Raji (cell line): ENCODE data around the gene KMT2D.

ENCODE experiments used
- POLR2A ChIP-seq: IDR thresholded peaks from 2 replicates; pipeline ENCODE4 v1.6.1; 2011; ENCODE audit warnings: low read depth, low read length, control low read depth; ENCODE audit not compliant: insufficient read depth

The KMT2D gene

DNA sequence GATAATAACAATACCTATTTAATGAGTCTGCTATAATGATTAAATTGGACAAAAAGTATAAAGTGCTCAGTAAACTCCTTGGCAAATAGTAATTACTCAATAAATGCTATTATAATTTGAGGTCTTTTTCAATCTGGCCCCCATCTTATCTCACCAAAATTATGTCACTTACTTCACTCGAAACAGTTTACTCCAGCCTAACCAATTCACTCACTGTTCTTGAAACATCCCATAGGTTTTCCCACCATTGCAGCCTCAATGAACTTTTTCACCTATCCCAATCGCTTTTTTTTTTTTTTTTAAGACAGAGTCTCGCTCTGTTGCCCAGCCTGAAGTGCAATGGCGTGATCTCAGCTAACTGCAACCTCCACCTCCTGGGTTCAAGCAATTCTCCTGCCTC, 24.6 kb downstream of the KMT2D start:
- TF ChIP-seq POLR2A, result no peak

DNA sequence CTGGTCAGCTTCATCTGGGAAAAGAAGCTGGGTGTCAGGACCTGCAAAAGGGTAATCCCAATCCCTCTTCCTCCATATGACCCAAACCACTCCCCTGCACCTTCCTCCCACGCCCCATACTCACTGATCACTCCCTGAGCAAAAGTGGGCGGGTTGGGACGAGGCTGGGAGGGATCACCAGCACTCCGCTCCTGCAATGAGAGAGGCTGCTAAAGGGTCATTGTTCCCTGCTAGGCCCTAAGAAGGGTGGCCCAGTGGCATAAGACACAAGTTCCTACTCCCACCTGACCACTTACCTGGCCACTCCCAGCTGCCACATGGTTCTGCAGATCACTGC, 26.3 kb downstream of the KMT2D start:
- TF ChIP-seq POLR2A, result no peak

DNA sequence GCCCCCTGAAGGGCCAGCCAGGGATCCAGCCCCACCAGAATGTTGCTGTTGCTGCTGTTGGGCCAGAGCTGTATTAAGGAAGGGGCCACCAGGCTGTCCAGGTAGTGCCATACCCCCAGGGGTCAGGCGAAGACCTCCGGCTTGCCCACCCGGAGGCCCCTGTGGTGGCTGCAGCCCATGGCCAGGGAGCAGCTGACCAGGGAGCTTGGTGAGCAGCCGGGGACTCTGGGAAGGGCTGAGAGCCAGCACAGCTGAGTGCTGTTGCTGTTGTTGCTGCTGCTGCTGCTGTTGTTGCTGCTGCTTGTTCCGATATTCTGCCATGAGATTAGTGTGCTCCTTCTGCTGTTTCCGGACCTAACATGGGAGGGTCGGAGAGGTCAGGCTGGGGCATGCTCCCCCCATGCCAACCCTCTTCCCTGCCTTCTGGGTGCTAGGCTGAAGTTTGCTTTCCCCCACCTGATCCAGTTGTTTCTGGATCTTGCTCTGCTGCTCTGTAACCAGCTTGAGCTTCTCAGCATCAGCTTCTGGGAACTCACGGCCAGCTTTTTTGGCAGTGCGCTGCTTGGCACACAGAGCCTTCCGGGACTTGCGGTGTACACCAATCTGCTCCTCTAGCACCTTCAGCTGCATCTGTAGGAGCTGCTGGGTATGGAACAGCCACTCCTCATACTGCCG, 26.8 kb downstream of the KMT2D start:
- no peak for TF ChIP-seq POLR2A

DNA sequence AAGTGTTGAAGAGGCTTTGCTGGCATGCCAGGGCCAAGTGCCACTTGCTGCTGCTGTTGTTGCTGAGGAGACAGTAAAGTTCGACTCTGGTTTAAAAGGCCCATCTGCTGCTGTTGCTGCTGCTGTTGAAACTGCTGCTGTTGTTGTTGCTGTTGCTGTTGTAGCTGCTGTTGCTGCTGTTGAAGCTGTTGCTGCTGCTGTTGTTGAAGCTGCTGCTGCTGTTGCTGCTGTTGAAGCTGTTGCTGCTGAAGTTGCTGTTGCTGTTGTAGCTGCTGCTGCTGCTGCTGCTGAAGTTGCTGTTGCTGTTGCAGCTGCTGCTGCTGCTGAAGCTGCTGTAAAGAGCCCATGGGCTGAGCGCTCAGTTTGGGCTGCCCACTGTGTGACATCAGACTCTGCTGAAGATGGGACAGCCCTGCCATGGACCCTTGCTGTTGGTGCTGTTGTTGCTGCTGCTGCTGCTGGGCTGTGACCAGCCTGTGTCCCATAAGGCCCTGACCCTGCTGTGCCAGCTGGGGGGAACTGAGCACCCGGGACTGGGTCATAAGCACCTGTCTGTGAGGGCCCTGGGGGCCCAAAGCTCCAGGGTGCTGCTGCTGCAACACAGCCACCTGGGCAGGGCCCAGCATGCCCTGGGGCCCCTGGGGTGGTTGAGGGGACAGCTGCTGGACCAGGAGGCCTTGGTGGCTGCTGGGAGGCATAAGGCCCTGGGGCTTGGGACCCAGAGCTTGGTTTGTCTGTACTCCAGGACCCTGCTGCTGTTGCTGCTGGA, 27.7 kb downstream of the KMT2D start:
- TF ChIP-seq POLR2A, result no peak

DNA sequence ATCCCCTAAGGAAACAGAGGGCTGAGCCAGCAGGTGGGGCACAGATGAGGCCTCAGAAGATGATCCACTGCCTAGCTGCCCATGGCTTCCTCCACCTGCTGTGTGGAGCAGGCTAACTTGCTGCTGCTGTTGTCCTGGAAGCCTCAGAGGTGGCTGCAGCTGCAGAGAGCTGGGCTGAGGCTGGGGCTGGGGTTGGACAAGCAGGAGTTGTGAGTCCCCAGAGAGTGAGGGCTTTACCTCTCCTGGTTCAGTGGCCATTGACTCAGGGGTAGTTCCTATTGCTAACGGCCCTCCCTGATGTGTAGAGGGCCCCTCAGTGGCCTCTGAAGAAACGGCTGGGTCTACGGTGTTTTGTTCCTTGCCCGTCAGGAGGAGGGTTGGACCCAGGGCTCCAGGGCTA, 28.3 kb downstream of the KMT2D start:
- no peak for TF ChIP-seq POLR2A

DNA sequence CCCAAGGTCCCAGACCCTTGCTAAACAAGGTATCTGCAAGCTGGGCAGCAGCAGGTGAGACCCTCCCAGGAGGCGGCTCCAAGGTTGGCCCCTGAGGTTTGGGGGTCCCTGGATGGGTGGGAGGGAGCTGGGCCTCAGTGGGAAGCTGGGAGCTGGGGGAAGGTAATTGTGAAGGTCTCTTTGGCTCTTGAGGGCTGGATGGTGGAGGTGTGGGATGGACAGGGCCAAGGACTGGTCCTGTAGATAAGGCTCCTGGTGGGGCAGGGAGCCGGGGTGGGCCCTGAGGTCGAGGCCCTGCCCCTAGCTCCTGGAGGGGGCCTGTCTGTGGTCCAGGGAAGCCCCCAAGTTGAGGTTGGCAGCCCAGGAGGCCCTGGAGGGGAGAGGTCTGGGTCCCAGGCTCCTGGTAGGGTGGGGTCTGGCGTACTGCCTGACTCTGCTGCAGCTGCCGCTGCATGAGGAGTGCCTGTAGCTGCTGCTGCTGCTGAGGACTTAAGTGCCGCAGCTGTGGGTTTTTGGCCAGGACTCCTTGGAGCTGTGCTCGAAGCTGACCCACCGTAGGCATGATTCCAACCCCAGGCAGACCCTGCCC, 28.9 kb downstream of the KMT2D start:
- TF ChIP-seq POLR2A, result no peak

DNA sequence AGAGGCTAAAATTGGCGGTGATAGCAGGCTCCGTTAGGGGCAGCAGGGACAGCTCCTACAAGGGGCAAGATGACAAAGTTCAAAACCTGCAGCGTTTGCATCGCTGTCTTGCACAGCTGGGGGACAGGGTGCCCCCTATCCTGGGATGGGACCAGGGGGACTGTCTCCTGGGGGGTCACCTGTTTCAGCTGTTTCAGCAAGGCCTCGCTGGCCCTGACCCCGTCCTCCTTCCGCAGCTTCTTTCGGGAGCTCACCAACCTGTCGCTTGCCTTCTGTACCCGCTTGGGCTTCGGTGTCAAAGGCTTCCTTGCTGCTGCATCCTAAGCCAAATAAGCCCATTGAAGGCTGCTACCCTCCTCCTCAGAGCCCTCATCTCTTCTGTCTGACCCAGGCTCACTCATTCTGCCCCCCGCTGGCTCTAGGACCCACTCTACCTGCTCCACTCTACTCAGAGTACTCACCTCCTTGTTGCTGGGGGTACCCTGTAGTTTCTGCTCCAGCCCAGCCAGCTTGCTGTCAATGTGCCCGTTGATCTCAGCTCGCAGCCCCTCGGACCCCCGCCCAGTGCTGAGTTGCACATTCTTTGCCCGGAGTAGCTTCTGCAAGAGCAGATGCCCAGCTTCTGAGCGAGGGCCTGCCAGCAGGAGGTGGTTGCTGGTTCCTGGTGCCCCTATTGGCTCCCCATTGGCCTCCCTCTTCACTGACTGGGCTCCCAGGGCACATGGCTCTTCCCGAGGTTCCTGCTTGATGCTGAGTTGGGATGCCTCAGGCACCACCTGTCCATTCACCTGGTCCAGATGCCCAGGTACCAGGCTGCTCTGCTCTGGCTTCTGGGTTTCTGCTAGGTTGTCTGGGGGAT, 29.7 kb downstream of the KMT2D start:
- TF ChIP-seq POLR2A, result no peak

DNA sequence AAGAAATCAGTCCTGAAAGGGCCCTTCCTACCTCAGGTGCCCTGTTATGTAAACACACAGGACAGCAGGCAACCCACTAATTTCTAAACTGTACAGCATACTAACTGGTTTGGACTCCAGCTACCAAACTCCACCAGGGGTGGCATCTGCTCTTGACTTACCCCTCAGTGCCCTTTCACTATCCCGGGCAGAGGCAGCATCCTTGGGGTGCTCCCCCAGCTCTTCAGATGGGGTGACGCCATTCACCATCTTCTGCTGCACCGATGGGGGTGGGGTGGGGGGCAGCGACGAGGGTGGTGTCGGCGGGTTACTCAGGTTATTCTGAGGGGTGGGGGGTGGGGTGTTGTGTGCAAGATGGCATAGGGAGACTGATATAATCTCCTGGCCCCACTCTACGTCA, 30.5 kb downstream of the KMT2D start:
- TF ChIP-seq POLR2A, result no peak

DNA sequence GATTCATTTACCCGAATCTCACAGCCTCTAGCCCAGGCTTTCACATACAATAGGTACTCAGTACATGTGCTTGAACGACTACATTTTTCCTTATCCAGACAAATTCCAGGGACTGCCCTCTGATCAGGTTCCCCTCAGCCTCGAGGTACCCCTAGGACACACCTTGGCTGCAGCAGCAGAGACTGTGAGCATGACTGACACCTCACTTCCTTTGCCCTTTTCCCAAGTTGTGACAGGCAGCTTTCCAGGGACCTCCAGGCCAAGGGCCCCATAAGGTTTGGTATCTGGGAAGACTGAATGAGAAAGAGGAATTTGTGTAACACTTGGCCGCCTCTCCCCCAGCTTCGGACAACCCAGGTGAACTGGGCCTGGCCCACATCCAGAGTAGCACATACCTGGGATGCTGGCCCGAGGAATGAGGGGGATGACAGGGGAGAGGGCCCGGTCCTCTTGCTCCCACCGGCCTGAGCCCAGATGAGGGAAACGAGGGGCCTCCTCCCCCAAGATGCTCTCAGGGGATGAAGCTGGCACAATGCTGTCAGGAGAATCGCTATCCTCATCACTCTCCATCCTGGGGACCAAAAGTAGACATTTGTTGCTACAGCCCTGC, 31.8 kb downstream of the KMT2D start:
- TF ChIP-seq POLR2A, result no peak

DNA sequence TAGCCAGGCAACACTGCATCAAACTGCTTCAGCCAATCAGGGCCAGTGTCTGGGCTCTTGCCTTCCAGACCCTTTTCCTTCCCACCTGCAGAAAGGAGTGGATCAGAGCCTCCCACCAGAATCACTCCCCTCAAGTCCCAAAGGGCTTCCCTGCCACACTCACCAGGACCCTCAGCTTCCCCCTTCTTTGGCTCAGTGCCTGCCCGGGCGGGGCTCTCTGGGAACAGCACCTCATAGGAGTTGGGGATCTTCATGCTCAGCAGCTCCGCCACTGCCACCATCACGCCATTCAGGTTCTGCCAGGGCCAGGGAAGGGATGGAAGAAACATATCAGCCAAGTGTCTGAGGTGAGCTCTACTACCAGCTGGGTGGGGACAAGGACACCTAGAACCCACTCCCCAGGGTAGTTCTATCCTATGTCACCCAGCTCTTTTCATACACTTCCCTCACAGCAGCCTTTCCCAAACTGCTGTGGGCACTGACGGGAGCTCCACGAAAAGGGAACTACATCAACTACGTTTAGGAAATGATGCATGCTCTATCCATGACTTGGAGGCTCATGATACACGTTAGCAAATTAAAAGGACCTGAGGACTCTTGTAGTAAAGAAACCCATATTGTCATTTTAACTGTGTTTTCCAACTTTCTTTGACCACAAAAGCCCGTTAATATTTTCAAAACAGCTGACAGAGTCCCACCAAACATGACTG, 32.6 kb downstream of the KMT2D start:
- no peak for TF ChIP-seq POLR2A

DNA sequence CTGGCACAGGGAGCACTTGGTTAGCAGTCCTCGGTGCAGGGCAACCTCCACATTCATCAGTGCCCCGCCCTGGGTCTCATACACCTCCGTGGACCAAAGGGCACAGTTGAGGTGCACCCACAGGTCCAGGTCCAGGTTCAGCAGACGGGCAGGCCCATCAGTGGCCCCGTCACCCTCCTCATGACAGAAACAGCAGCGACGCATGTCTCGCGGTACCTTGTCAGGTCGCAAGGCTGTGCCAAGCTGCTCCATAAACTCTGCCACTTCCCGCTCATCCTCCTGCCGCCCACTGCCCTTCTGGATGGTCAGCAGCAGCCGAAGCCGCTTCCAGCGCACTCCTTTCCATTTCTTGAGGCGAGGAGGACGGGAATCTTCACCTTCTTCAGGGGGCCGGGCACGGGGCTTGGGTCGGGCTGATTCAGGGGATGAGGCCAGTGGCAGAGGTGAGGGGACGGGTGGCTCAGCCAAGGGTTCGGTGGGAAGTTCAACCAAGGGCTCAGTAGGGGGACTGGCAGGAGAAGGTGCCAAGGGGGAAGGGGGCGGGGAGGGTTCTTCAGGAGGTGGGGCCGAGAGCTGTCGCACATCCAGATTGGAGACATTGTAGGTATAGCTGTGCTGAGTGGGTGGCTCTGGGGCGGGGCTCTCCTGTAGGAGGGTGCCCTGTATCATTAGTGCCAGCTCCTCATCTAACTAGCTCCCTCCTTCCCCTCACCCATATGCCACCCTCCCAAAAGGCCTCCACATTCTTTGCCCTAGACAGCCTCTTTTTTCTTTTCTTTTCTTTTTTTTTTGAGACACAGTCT, 33.7 kb downstream of the KMT2D start:
- no peak for TF ChIP-seq POLR2A

DNA sequence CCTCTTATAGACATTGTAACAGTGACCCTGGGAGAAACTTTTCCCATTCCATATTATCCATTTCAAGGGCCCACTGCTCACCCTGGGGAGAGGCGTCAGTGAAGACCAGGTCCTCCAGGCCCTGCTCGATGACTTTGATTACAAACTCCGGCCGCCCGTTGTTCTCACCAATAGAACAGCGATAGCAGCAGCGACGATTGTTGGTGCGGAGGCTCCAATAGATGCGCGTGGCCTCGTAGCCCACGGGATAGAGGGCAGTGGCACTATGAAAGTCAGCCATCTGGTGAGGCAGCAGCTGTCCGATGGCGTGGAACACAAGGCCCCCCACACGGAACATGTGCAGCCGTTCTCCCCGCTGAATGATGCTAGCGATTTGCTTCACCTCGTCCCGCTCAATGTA, 34.5 kb downstream of the KMT2D start:
- no peak for TF ChIP-seq POLR2A

DNA sequence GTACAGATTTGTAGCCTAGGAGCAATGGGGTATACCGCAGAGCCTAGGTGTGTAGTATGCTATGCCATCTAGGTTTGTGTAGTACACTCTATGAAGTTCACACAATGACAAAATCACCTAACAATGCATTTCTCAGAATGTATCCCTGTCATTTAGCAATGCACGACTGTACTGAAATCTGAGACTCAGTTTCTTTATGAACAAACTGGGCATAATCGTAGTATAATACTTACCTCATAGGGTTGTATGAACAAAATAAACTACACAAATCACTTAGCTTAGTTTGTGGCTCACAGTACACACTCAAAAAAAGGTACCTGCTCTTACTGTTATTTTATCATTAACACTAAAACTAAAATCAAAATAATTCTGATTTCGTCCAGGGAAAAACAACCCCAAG, 35.1 kb downstream of the KMT2D start:
- no peak for TF ChIP-seq POLR2A

DNA sequence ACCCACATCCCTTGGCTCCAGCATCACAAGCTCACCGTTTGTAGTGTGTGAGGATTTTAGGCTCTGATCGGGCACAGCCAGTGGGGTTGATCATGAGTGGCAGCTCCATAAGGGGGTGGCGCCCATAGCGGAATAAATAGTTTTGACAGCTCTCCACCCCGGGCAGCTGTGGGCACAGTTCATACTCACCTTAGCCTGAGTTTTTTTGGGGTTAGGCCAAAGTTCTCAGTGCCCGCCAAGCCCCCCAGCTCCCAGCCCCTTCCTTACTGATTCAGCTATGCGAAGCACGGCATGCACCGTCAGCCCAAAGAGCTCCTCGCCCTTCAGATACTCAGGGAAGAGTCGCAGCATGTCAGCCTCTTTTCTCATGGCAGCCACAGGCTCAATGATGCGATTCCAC, 36.1 kb downstream of the KMT2D start:
- TF ChIP-seq POLR2A, result no peak
